ENCODE results near the gene FAM107B. TPM values are rescaled to one million over a fixed set of nuclear protein-coding genes. Genes with fewer than 3 reads are reported as not detected.
"Not testable (repeated sequence)": the region's sequence is repeated elsewhere in the genome, so short reads cannot be mapped to it uniquely, and the experiment has no call there.

The FAM107B gene
- total RNA-seq, 1 donor from 2014 or later = 86.2 TPM

GRCh38 chr10:14639637-14640036, 135.1 kb downstream of the FAM107B start:
- Histone ChIP-seq H3K4me3 (no peak overlapping the region), H3K36me3 (no peaks in the 10 kb centered on the region), H3K4me1 (no peaks in the 10 kb centered on the region), H3K27ac (no peak overlapping the region), H3K9me3 (no peaks in the 10 kb centered on the region), H3K27me3 (no peaks in the 10 kb centered on the region)
- no peak for TF ChIP-seq CTCF (IDR thresholded peaks at IDR 0.05)
- DNase-seq = no peak
- intact Hi-C loops (cut with DNase I) = no loop called here
- ATAC-seq = no peak

GRCh38 chr10:14635043-14635710, 139.5 kb downstream of the FAM107B start:
- TF ChIP-seq CTCF (IDR thresholded peaks at IDR 0.05) = no peak
- Histone ChIP-seq H3K9me3 (no peaks in the 10 kb centered on the region), H3K36me3 (no peaks in the 10 kb centered on the region), H3K27ac (no peak overlapping the region), H3K27me3 (no peaks in the 10 kb centered on the region), H3K4me1 (no peaks in the 10 kb centered on the region), H3K4me3 (no peak overlapping the region)
- ATAC-seq (peak; percentile 56), DNase-seq (no peak)
- intact Hi-C loops (cut with DNase I) = no loop called here

GRCh38 chr10:14634572-14634971, 140.1 kb downstream of the FAM107B start:
- H3K27me3 ChIP-seq; H3K4me3 ChIP-seq; intact Hi-C loops (cut with DNase I); H3K27ac ChIP-seq; H3K36me3 ChIP-seq; H3K9me3 ChIP-seq; DNase-seq; H3K4me1 ChIP-seq: not testable (repeated sequence)
- ATAC-seq = peak; percentile 70

GRCh38 chr10:14625765-14626525, 148.8 kb downstream of the FAM107B start:
- ATAC-seq (peak; percentile 45), DNase-seq (no peak)
- intact Hi-C loops (cut with DNase I) = no loop called here
- no peak for TF ChIP-seq CTCF (IDR thresholded peaks at IDR 0.05)
- no peak overlapping the region for H3K4me3 ChIP-seq
- no peaks in the 10 kb centered on the region for H3K4me1 ChIP-seq
- H3K27ac ChIP-seq = no peak overlapping the region
- H3K27me3 ChIP-seq = no peaks in the 10 kb centered on the region
- no peaks in the 10 kb centered on the region for H3K9me3 ChIP-seq
- no peaks in the 10 kb centered on the region for H3K36me3 ChIP-seq

GRCh38 chr10:14625192-14625631, 149.5 kb downstream of the FAM107B start:
- no peaks in the 10 kb centered on the region for H3K4me1 ChIP-seq
- no peak for ATAC-seq
- no peak overlapping the region for H3K27ac ChIP-seq
- no peaks in the 10 kb centered on the region for H3K9me3 ChIP-seq
- H3K27me3 ChIP-seq = no peaks in the 10 kb centered on the region
- DNase-seq = no peak
- TF ChIP-seq CTCF (IDR thresholded peaks at IDR 0.05) = no peak
- H3K4me3 ChIP-seq = no peak overlapping the region
- H3K36me3 ChIP-seq = no peaks in the 10 kb centered on the region
- intact Hi-C loops (cut with DNase I) = no loop called here

GRCh38 chr10:14624600-14624999, 150.1 kb downstream of the FAM107B start:
- intact Hi-C loops (cut with DNase I) = no loop called here
- DNase-seq (no peak), ATAC-seq (no peak)
- Histone ChIP-seq H3K4me3 (no peak overlapping the region), H3K27me3 (no peaks in the 10 kb centered on the region), H3K36me3 (no peaks in the 10 kb centered on the region), H3K4me1 (no peaks in the 10 kb centered on the region), H3K9me3 (no peaks in the 10 kb centered on the region), H3K27ac (no peak overlapping the region)
- no peak for TF ChIP-seq CTCF (IDR thresholded peaks at IDR 0.05)
